Tibial nerve (tissue), 4 donors: Measurements from ENCODE around the gene PTPRR. TPM values are rescaled to one million over a fixed set of nuclear protein-coding genes. Genes with fewer than 3 reads are reported as not detected.

ENCODE experiments used
- DNase-seq, 2 donors: peaks; one replicate each; pipeline ENCODE4 v3.0.0-alpha.2; 2019; ENCODE audit warnings: low spot score in 2 of 2
- H3K27ac ChIP-seq, 4 donors: fragments of 200-600 bp; sonication (generic) in 3 of 4; one replicate each; pipeline ENCODE4 v1.5.1; 2017 to 2019; ENCODE audit warnings: mild to moderate bottlenecking in 1 of 4
- H3K27me3 ChIP-seq, 2 donors: fragments of 200-600 bp; sonication (generic) in 1 of 2; one replicate each; pipeline versions ENCODE4 v1.5.1 to v1.6.0; 2017 to 2019
- H3K36me3 ChIP-seq, 3 donors: fragments of 200-600 bp; sonication (generic); one replicate each; pipeline ENCODE4 v1.5.1; 2018 to 2019
- H3K4me1 ChIP-seq, 4 donors: fragments of 200-600 bp; sonication (generic) in 3 of 4; one replicate each; pipeline ENCODE4 v1.5.1; 2017 to 2019
- H3K4me3 ChIP-seq, 4 donors: fragments of 200-600 bp; sonication (generic) in 3 of 4; one replicate each; pipeline ENCODE4 v1.5.1; 2017 to 2019; ENCODE audit warnings: mild to moderate bottlenecking in 1 of 4, moderate library complexity in 1 of 4
- H3K9me3 ChIP-seq, 4 donors: fragments of 200-600 bp; sonication (generic) in 3 of 4; one replicate each; pipeline ENCODE4 v1.5.1; 2017 to 2019
- CTCF ChIP-seq, 5 experiments: fragments of 200-600 bp in 3 of 5; fragments of 450-650 bp in 2 of 5; sonication (generic) in 3 of 5; IDR thresholded peaks; one replicate each; pipeline ENCODE4 v1.5.1; 2016 to 2019; ENCODE audit warnings: antibody characterized with exemption in 5 of 5, mild to moderate bottlenecking in 3 of 5, moderate library complexity in 2 of 5
- EP300 ChIP-seq, 2 donors: sonication (generic); formaldehyde crosslinking; IDR thresholded peaks; one replicate each; pipeline ENCODE4 v1.6.1; 2017; ENCODE audit warnings: antibody characterized with exemption in 2 of 2, mild to moderate bottlenecking in 1 of 2
- POLR2A ChIP-seq, 2 donors: fragments of 450-650 bp; IDR thresholded peaks; one replicate each; pipeline ENCODE4 v1.6.1; 2017; ENCODE audit warnings: antibody characterized with exemption in 2 of 2, mild to moderate bottlenecking in 2 of 2, moderate library complexity in 2 of 2
- WGBS, 2 donors: methylation state at CpG; one replicate each; pipeline ENCODE4 v1.1.5; 2018; 5-methylcytosine and 5-hydroxymethylcytosine counted together
- total RNA-seq, 4 donors: library from RNA; depleted of rRNA; stranded (reverse); fragments of >200 nt; gene quantifications; one replicate each; pipeline ENCODE4 v1.1.0, GENCODE V29; 2016

Gene PTPRR
- total RNA-seq, 4 donors from 2014 or later: not detected

DNA sequence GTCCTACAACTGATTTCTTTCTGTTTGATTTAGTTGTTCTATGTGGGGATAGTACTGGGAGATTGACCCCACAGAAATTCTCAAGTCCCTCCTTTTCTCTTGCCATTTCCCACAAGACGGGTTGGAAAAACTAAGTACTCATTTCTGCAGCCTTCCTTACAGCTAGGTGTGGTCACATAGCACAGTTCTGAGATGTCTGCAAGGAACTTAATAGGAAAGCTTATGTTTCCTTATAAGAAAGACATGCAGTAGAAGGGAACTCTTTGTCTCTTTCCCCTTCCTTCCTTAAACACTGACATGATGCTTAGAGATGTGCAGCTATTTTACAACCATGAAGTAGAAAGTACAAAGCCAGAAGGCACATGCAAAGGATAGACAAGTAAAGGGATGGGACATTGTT lies 113.7 kb downstream of the PTPRR start:
- DNase-seq: no peak
- TF ChIP-seq CTCF (IDR thresholded peaks at IDR 0.05) (no peak), EP300 (IDR thresholded peaks at IDR 0.05) (no peak), POLR2A (IDR thresholded peaks at IDR 0.05) (no peak)
- no peaks in the 10 kb centered on the region for H3K9me3 ChIP-seq
- H3K36me3 ChIP-seq: no peaks in the 10 kb centered on the region
- no peak overlapping the region for H3K4me3 ChIP-seq
- WGBS, 2 donors: 85 to 88% methylated on average over 1 of the region's 1 CpG
- no peaks in the 10 kb centered on the region for H3K4me1 ChIP-seq
- no peaks in the 10 kb centered on the region for H3K27me3 ChIP-seq
- H3K27ac ChIP-seq: no peak overlapping the region

GRCh38 chr12:70806043-70806442 lies 114.5 kb downstream of the PTPRR start:
- WGBS, 2 donors: 88 to 94% methylated on average over 1 of the region's 1 CpG
- H3K36me3 ChIP-seq: no peaks in the 10 kb centered on the region
- H3K27me3 ChIP-seq: no peaks in the 10 kb centered on the region
- DNase-seq: no peak
- no peak overlapping the region for H3K4me3 ChIP-seq
- H3K9me3 ChIP-seq: no peaks in the 10 kb centered on the region
- H3K4me1 ChIP-seq: no peaks in the 10 kb centered on the region
- no peak for TF ChIP-seq POLR2A (IDR thresholded peaks at IDR 0.05)
- no peak for TF ChIP-seq CTCF (IDR thresholded peaks at IDR 0.05)
- TF ChIP-seq EP300 (IDR thresholded peaks at IDR 0.05): no peak
- H3K27ac ChIP-seq: no peak overlapping the region

DNA sequence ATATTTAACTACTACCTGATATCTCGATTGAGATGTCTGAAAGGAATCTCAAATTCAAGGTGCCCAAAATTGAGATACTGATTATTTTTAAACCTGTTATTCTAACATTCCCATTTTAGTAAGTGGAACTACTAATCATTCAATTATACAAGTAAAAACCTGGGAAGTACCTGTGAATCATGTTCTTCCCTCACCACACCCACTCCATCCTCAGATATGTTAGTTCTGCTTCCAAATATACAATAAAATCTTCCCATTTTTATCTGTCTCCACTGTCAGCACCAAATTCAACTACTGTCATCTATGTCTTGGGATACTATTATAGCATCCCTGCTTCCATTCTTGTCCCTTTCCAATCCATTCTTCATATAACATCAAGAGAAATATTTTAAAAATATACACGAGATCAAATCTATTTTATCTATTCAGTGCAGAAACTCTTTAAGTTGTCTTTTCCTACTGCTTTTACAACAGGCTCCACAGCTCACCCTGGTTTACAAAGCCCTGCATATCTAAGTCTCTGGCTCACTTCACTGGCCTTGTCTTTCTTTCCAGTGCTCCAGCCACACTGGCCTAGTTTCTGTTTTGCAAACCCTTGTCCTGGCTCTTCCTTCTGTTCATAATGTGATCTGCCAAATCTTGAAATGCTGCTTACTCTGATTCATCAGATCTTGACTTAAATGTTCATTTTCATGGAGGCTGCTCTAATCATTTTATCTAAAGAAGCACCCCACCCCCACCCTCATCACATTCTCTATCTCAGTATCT lies 122.3 kb downstream of the PTPRR start:
- 84 to 85% methylated on average over 2 of the region's 2 CpGs for WGBS, 2 donors
- Histone ChIP-seq H3K4me1 (no peaks in the 10 kb centered on the region), H3K4me3 (no peak overlapping the region), H3K27ac (no peak overlapping the region), H3K9me3 (no peaks in the 10 kb centered on the region), H3K27me3 (no peaks in the 10 kb centered on the region), H3K36me3 (no peaks in the 10 kb centered on the region)
- TF ChIP-seq EP300 (IDR thresholded peaks at IDR 0.05): no peak
- no peak for TF ChIP-seq CTCF (IDR thresholded peaks at IDR 0.05)
- no peak for TF ChIP-seq POLR2A (IDR thresholded peaks at IDR 0.05)
- DNase-seq: no peak

DNA sequence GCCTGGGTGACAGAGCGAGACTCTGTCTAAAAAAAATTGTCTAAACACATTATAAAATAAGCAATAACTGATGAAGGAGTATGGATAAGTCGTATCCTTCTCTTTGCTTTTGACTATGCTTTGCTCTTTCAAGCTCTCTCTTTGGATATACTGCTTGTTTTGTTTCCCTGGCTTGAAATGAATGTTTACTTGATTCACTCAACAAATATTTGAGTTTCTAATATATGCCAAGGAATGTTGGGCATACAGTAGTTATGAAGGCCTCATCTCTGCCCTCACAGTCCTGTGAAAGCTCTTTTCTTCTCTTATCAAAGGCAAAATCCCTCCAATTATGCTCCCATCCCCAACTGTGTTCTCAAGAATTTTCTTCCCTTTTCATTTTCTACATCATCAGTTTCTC lies 123.5 kb downstream of the PTPRR start:
- no peak overlapping the region for H3K4me3 ChIP-seq
- H3K36me3 ChIP-seq: no peaks in the 10 kb centered on the region
- H3K27ac ChIP-seq: no peak overlapping the region
- no peaks in the 10 kb centered on the region for H3K27me3 ChIP-seq
- WGBS, 2 donors: 37 to 60% methylated on average over 2 of the region's 2 CpGs
- no peaks in the 10 kb centered on the region for H3K4me1 ChIP-seq
- DNase-seq: no peak
- no peak for TF ChIP-seq EP300 (IDR thresholded peaks at IDR 0.05)
- TF ChIP-seq POLR2A (IDR thresholded peaks at IDR 0.05): no peak
- no peak for TF ChIP-seq CTCF (IDR thresholded peaks at IDR 0.05)
- H3K9me3 ChIP-seq: no peaks in the 10 kb centered on the region

DNA sequence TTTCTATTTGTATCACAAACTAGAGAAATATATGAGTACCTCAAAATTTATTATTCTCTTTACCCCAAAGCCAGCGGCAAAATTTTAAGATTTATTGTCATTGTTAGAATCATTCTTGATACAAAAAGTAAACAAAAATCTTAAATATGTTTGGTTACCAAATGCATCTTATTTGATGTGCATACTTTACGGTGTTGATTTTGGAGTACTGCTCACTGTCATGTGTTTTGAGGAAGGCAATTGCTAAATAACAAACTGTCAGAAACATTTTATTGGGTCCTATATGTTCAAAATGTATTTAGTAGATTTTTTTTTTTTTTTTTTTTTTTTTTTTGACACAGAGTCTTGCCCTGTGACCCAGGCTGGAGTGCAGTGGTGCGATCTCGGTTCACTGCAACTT lies 124.9 kb downstream of the PTPRR start:
- Histone ChIP-seq H3K36me3 (no peaks in the 10 kb centered on the region), H3K4me3 (no peak overlapping the region), H3K27me3 (no peaks in the 10 kb centered on the region), H3K9me3 (no peaks in the 10 kb centered on the region), H3K27ac (no peak overlapping the region), H3K4me1 (no peaks in the 10 kb centered on the region)
- TF ChIP-seq CTCF (IDR thresholded peaks at IDR 0.05) (no peak), EP300 (IDR thresholded peaks at IDR 0.05) (no peak), POLR2A (IDR thresholded peaks at IDR 0.05) (no peak)
- no peak for DNase-seq
- 86 to 87% methylated on average over 4 of the region's 4 CpGs for WGBS, 2 donors
